IMR-90 (cell line): ENCODE results near the gene TLR10.

ENCODE experiments used
- CTCF ChIP-seq: conservative IDR thresholded peaks from 2 replicates; pipeline ENCODE4 v1.5.1; 2012; ENCODE audit warnings: mild to moderate bottlenecking, low read depth, low read length, improper control_type of control experiment
- ELK1 ChIP-seq: fragments of 150-350 bp; IDR thresholded peaks from 2 replicates; pipeline ENCODE4 v1.6.1; 2016; ENCODE audit warnings: low read depth, mild to moderate bottlenecking, low read length, moderate library complexity, borderline replicate concordance
- MAFK ChIP-seq: IDR thresholded peaks from 2 replicates; pipeline ENCODE4 v1.6.1; 2012; ENCODE audit warnings: low read depth, low read length, improper control_type of control experiment
- POLR2A ChIP-seq: IDR thresholded peaks from 2 replicates; pipeline ENCODE4 v1.6.1; 2012; ENCODE audit warnings: mild to moderate bottlenecking, low read depth, low read length
- RAD21 ChIP-seq: IDR thresholded peaks from 2 replicates; pipeline ENCODE4 v1.6.1; 2012; ENCODE audit warnings: low read length, improper control_type of control experiment
- USF2 ChIP-seq: fragments of 150-350 bp; IDR thresholded peaks from 2 replicates; pipeline ENCODE4 v1.6.1; 2017; ENCODE audit warnings: mild to moderate bottlenecking, antibody characterized with exemption, low read length, low read depth

DNA sequence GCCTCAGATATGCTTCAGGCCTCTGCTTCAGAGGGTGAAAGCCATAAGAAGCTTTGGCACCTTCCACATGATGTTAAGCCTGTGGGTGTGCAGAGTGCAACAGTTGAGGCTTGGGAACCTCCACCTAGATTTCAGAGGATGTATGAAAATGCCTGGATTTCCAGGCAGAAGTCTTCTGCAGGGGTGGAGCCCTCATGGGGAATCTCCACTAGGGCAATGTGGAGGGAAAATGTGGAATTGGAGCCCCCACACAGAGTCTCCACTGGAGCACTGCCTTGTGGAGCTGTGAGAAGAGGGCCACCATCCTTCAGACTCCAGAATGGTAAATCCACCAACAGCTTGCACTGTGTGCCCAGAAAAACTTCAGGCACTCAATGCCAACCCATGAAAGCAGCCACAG is 35.2 kb downstream of the TLR10 start:
- no peak for TF ChIP-seq CTCF
- TF ChIP-seq POLR2A, result no peak
- no peak for TF ChIP-seq RAD21
- TF ChIP-seq MAFK, result no peak
- no peak for TF ChIP-seq USF2
- TF ChIP-seq ELK1, result no peak
